Measurements from ENCODE around the gene CLCF1.

Gene CLCF1

GRCh38 chr11:67316882-67317204 lies 56.6 kb downstream of the CLCF1 start:
- peak overlapping the region; percentile 85 for H3K4me3 ChIP-seq
- TF ChIP-seq CTCF (IDR thresholded peaks at IDR 0.05): no peak
- DNase-seq (ENCODE audit: low spot score): no peak
- peak overlapping the region; percentile 86 to 96 for H3K27ac ChIP-seq

GRCh38 chr11:67315325-67315909 lies 58.0 kb downstream of the CLCF1 start:
- Histone ChIP-seq H3K27ac (no peak overlapping the region), H3K4me3 (no peak overlapping the region)
- no peak for DNase-seq (ENCODE audit: low spot score)
- TF ChIP-seq CTCF (IDR thresholded peaks at IDR 0.05): no peak

GRCh38 chr11:67314218-67314617 lies 59.2 kb downstream of the CLCF1 start:
- no peak overlapping the region for H3K27ac ChIP-seq
- no peak for DNase-seq (ENCODE audit: low spot score)
- H3K4me3 ChIP-seq: no peak overlapping the region
- no peak for TF ChIP-seq CTCF (IDR thresholded peaks at IDR 0.05)

All from coronary artery (tissue), 2 donors.